Parathyroid adenoma (tissue), 2 donors: ENCODE results near the gene KCTD16.

Experiments used
- H2AFZ ChIP-seq: fragments of 300-600 bp; sonication (generic); one replicate; pipeline ENCODE4 v1.7.0; 2017; ENCODE audit warnings: antibody characterized with exemption, mild to moderate bottlenecking
- H3K27ac ChIP-seq: fragments of 300-600 bp; sonication (generic); one replicate; pipeline ENCODE4 v1.7.0; 2017
- H3K27me3 ChIP-seq: fragments of 300-600 bp; sonication (generic); one replicate; pipeline ENCODE4 v1.7.0; 2017; ENCODE audit warnings: low read length; ENCODE audit not compliant: control insufficient read depth, insufficient read depth
- H3K36me3 ChIP-seq: fragments of 300-600 bp; sonication (generic); one replicate; pipeline ENCODE4 v1.7.0; 2017; ENCODE audit warnings: low read length; ENCODE audit not compliant: control insufficient read depth, insufficient read depth
- H3K4me1 ChIP-seq: fragments of 300-600 bp; sonication (generic); one replicate; pipeline ENCODE4 v1.7.0; 2017; ENCODE audit warnings: control low read depth
- H3K4me2 ChIP-seq: fragments of 300-600 bp; sonication (generic); one replicate; pipeline ENCODE4 v1.7.0; 2017; ENCODE audit warnings: low read length
- H3K4me3 ChIP-seq: fragments of 300-600 bp; sonication (generic); one replicate; pipeline ENCODE4 v1.7.0; 2017; ENCODE audit warnings: low read depth, low read length
- H3K79me2 ChIP-seq: fragments of 300-600 bp; sonication (generic); one replicate; pipeline ENCODE4 v1.7.0; 2017; ENCODE audit warnings: control low read depth
- H3K9ac ChIP-seq: fragments of 300-600 bp; sonication (generic); one replicate; pipeline ENCODE4 v1.7.0; 2017; ENCODE audit warnings: mild to moderate bottlenecking
- H3K9me3 ChIP-seq: fragments of 300-600 bp; sonication (generic); one replicate; pipeline ENCODE4 v1.7.0; 2017; ENCODE audit warnings: low read length; ENCODE audit not compliant: control insufficient read depth
- CTCF ChIP-seq: fragments of 300-600 bp; sonication (generic); IDR thresholded peaks from one replicate; pipeline ENCODE4 v1.7.0; 2017; ENCODE audit warnings: antibody characterized with exemption, mild to moderate bottlenecking
- donor health status: primary hyperparathyroidism.

KCTD16 gene

GRCh38 chr5:144462577-144462976 lies 291.9 kb downstream of the KCTD16 start:
- Histone ChIP-seq H3K9me3 (no peaks in the 10 kb centered on the region), H3K9ac (no peak overlapping the region), H3K4me2 (no peak overlapping the region), H3K79me2 (no peaks in the 10 kb centered on the region), H3K27ac (no peak overlapping the region), H3K4me3 (no peak overlapping the region), H3K4me1 (no peaks in the 10 kb centered on the region), H3K36me3 (no peaks in the 10 kb centered on the region), H3K27me3 (no peaks in the 10 kb centered on the region), H2AFZ (no peak overlapping the region)
- TF ChIP-seq CTCF, result no peak

- Histone ChIP-seq H2AFZ (no peak overlapping the region), H3K4me2 (no peak overlapping the region), H3K36me3 (no peaks in the 10 kb centered on the region), H3K4me1 (no peaks in the 10 kb centered on the region), H3K4me3 (no peak overlapping the region), H3K79me2 (no peaks in the 10 kb centered on the region), H3K9ac (no peak overlapping the region), H3K27ac (no peak overlapping the region), H3K9me3 (no peaks in the 10 kb centered on the region), H3K27me3 (no peaks in the 10 kb centered on the region)
- no peak for TF ChIP-seq CTCF
These were observed 293.0 kb downstream of the KCTD16 start for GRCh38 chr5:144463481-144464223.

GRCh38 chr5:144464306-144464705 lies 293.6 kb downstream of the KCTD16 start:
- no peak for TF ChIP-seq CTCF
- H3K79me2 ChIP-seq, result no peaks in the 10 kb centered on the region
- no peaks in the 10 kb centered on the region for H3K36me3 ChIP-seq
- H3K9me3 ChIP-seq, result no peaks in the 10 kb centered on the region
- H3K4me3 ChIP-seq, result no peak overlapping the region
- H3K4me1 ChIP-seq, result no peaks in the 10 kb centered on the region
- H3K9ac ChIP-seq, result no peak overlapping the region
- no peak overlapping the region for H3K4me2 ChIP-seq
- no peaks in the 10 kb centered on the region for H3K27me3 ChIP-seq
- H2AFZ ChIP-seq, result no peak overlapping the region
- H3K27ac ChIP-seq, result no peak overlapping the region

GRCh38 chr5:144465441-144465840 lies 294.8 kb downstream of the KCTD16 start:
- H3K79me2 ChIP-seq, result no peaks in the 10 kb centered on the region
- no peaks in the 10 kb centered on the region for H3K36me3 ChIP-seq
- no peak overlapping the region for H3K9ac ChIP-seq
- H3K9me3 ChIP-seq, result no peaks in the 10 kb centered on the region
- no peak overlapping the region for H3K4me2 ChIP-seq
- H3K27me3 ChIP-seq, result no peaks in the 10 kb centered on the region
- no peak for TF ChIP-seq CTCF
- no peaks in the 10 kb centered on the region for H3K4me1 ChIP-seq
- H3K27ac ChIP-seq, result no peak overlapping the region
- no peak overlapping the region for H3K4me3 ChIP-seq
- no peak overlapping the region for H2AFZ ChIP-seq

GRCh38 chr5:144467792-144468191 lies 297.1 kb downstream of the KCTD16 start:
- H3K9ac ChIP-seq, result no peak overlapping the region

More at GRCh38 chr5:144467792-144468191, 297.1 kb downstream of the KCTD16 start:
- Histone ChIP-seq H3K4me1 (no peaks in the 10 kb centered on the region), H3K79me2 (no peaks in the 10 kb centered on the region), H3K27ac (no peak overlapping the region), H2AFZ (no peak overlapping the region), H3K4me3 (no peak overlapping the region), H3K4me2 (no peak overlapping the region), H3K36me3 (no peaks in the 10 kb centered on the region), H3K27me3 (no peaks in the 10 kb centered on the region), H3K9me3 (no peaks in the 10 kb centered on the region)
- TF ChIP-seq CTCF, result no peak
